CD4-positive, CD25-positive, alpha-beta regulatory T cell (primary cell): Measurements from ENCODE around the gene TBC1D24. TPM values are rescaled to one million over a fixed set of nuclear protein-coding genes. Genes with fewer than 3 reads are reported as not detected.

Source experiments
- ATAC-seq, 2 donors: fragments of 150-1000 bp; cut with Tn5 transposase; one replicate each; pipeline ENCODE4 v1.10.0; 2021; ENCODE audit warnings: low read depth in 2 of 2, moderate number of reproducible peaks in 2 of 2, moderate library complexity in 1 of 2
- DNase-seq, 3 donors: peaks; one replicate each; pipeline versions ENCODE4 v3.0.0 to v3.0.0-alpha.2; 2012 to 2022; ENCODE audit warnings: mixed read lengths in 1 of 3
- H3K27ac ChIP-seq: one replicate; pipeline ENCODE4 v1.7.0; 2013; ENCODE audit warnings: mild to moderate bottlenecking, low read length; ENCODE audit not compliant: insufficient read depth, poor library complexity, severe bottlenecking
- H3K27me3 ChIP-seq: one replicate; pipeline ENCODE4 v1.7.0; 2013; ENCODE audit warnings: low read length; ENCODE audit not compliant: control insufficient read depth, insufficient read depth
- H3K36me3 ChIP-seq: one replicate; pipeline ENCODE4 v1.7.0; 2013; ENCODE audit warnings: mild to moderate bottlenecking, low read length, moderate library complexity; ENCODE audit not compliant: control insufficient read depth, insufficient read depth
- H3K4me1 ChIP-seq: 2 replicates; pipeline ENCODE4 v1.7.0; 2013; ENCODE audit warnings: mild to moderate bottlenecking, low read length; ENCODE audit not compliant: insufficient read depth, control insufficient read depth, poor library complexity, severe bottlenecking
- H3K4me3 ChIP-seq: one replicate; pipeline ENCODE4 v1.7.0; 2013; ENCODE audit warnings: low read depth, mild to moderate bottlenecking, low read length, moderate library complexity
- H3K9me3 ChIP-seq, 2 experiments: 1 replicate in 1 of 2; 2 replicates in 1 of 2; pipeline ENCODE4 v1.7.0; 2013; ENCODE audit warnings: low read length in 2 of 2, mild to moderate bottlenecking in 1 of 2, moderate library complexity in 1 of 2; ENCODE audit not compliant: control insufficient read depth in 2 of 2
- H3K27ac Mint-ChIP-seq, 3 donors: one replicate each; pipeline ENCODE4 v1.8.0; 2020 to 2022; ENCODE audit warnings: mild to moderate bottlenecking in 3 of 3, mixed read lengths in 3 of 3, moderate library complexity in 2 of 3
- H3K27me3 Mint-ChIP-seq: one replicate; pipeline ENCODE4 v1.8.0; 2022; ENCODE audit warnings: mild to moderate bottlenecking, mixed read lengths
- H3K36me3 Mint-ChIP-seq: one replicate; pipeline ENCODE4 v1.8.0; 2020; ENCODE audit warnings: mixed read lengths
- H3K4me1 Mint-ChIP-seq, 4 donors: one replicate each; pipeline ENCODE4 v1.8.0; 2020 to 2022; ENCODE audit warnings: mixed read lengths in 4 of 4, mild to moderate bottlenecking in 1 of 4
- H3K4me3 Mint-ChIP-seq, 4 donors: one replicate each; pipeline ENCODE4 v1.8.0; 2020 to 2022; ENCODE audit warnings: mild to moderate bottlenecking in 4 of 4, mixed read lengths in 4 of 4, moderate library complexity in 3 of 4
- H3K9me3 Mint-ChIP-seq, 7 donors: one replicate each; pipeline ENCODE4 v1.8.0; 2020 to 2022; ENCODE audit warnings: mixed read lengths in 7 of 7, mild to moderate bottlenecking in 3 of 7, moderate library complexity in 2 of 7
- polyA plus RNA-seq, 4 donors: library from polyadenylated mRNA; unstranded; fragments of 300-500 nt; fragmentation: Illumina TruSeq; gene quantifications; one replicate each; pipeline ENCODE4 v1.2.3, GENCODE V29; 2021
- total RNA-seq: library from RNA; stranded (reverse); gene quantifications from one replicate; pipeline ENCODE4 v1.2.3, GENCODE V29; 2022

TBC1D24 gene
- total and polyA plus RNA-seq, 5 donors from 2014 or later, result 0.84 to 5.8 (median 1.4) TPM

DNA sequence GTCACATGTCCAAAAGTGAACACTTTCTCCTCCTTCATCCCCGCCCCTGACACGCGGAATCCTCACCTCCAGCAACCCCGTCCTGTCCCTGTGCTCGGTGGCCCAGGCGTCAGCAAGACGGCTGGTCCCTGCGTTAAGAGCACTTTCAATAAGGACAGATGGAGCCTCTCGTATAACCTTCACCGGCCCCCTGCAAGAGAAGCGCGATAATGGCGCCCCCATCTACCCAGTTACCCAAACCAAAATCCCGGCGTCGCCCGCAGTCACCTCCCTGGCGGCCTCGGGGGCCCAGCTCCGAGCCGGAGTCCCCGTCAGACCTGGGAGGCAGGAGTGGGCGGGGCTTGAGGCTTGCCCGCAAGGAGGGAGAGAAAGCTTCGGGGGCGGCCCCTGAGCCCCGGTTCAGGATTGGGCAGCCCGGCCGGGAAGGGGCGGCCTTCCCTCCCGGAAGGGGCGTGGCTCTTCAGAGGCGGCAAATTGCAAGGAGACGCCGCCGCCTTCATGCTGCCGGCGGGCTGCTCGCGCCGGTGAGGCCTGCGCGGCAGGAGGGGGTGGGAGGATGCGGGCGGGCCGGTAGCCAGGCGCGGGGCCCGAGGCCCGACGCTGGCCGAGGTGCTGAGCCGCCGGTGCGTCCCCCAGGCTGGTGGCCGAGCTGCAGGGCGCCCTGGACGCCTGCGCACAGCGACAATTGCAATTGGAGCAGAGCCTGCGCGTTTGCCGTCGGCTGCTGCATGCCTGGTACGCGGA, 15.1 kb upstream of the TBC1D24 start, which contains the start of gene TEDC2:
Gene TEDC2, plus strand, starts transcription at position 463 of the 744 bp plus-strand sequence. Its CDS starts 36 bp downstream, at position 499.
- no peaks in the 10 kb centered on the region for H3K27me3 Mint-ChIP-seq
- Histone ChIP-seq H3K4me1 (peaks cover 13% of the 10 kb centered on the region), H3K36me3 (no peaks in the 10 kb centered on the region), H3K27me3 (no peaks in the 10 kb centered on the region), H3K4me3 (peak within 1 kb of the TSS; percentile 51), H3K27ac (no peak within 1 kb of the TSS), H3K9me3 (no peaks in the 10 kb centered on the region)
- ATAC-seq, result peak; percentile 98 to 99
- H3K36me3 Mint-ChIP-seq, result no peaks in the 10 kb centered on the region
- no peaks in the 10 kb centered on the region for H3K9me3 Mint-ChIP-seq
- peaks cover 2 to 10% (median 5%) of the 10 kb centered on the region in 4 donors for H3K4me1 Mint-ChIP-seq
- H3K27ac Mint-ChIP-seq, result peak within 1 kb of the TSS; percentile 21 to 91 (median 61)
- DNase-seq, result peak; percentile 95 to 98 (median 97)
- H3K4me3 Mint-ChIP-seq, result peak within 1 kb of the TSS; percentile 79 to 97 (median 86)

DNA sequence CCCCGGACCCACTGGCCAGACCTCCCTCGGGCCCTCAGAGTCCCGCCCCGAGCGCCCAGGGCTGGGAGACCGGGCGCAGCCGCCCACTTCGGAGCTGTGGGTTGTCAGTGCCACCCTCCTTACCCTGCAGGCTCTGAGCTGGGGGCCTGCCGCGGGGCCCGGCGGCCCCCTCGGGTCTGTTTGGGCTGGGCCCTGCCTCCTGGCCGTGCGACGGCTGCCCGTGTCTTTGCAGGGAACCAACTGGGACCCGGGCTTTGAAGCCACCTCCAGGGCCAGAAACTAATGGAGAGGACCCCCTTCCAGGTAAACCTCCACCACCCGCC, 14.6 kb upstream of the TBC1D24 start:
- no peak for DNase-seq
- no peaks in the 10 kb centered on the region for H3K9me3 Mint-ChIP-seq
- peaks cover 2 to 10% (median 5%) of the 10 kb centered on the region in 4 donors for H3K4me1 Mint-ChIP-seq
- H3K27ac Mint-ChIP-seq, result no peak overlapping the region
- Histone ChIP-seq H3K9me3 (no peaks in the 10 kb centered on the region), H3K36me3 (no peaks in the 10 kb centered on the region), H3K4me3 (no peak overlapping the region), H3K4me1 (peaks cover 13% of the 10 kb centered on the region), H3K27me3 (no peaks in the 10 kb centered on the region), H3K27ac (no peak overlapping the region)
- H3K27me3 Mint-ChIP-seq, result peaks cover 3% of the 10 kb centered on the region
- H3K4me3 Mint-ChIP-seq, result peak overlapping the region in 1 of 4 donors; percentile 83
- no peak for ATAC-seq
- H3K36me3 Mint-ChIP-seq, result no peaks in the 10 kb centered on the region

DNA sequence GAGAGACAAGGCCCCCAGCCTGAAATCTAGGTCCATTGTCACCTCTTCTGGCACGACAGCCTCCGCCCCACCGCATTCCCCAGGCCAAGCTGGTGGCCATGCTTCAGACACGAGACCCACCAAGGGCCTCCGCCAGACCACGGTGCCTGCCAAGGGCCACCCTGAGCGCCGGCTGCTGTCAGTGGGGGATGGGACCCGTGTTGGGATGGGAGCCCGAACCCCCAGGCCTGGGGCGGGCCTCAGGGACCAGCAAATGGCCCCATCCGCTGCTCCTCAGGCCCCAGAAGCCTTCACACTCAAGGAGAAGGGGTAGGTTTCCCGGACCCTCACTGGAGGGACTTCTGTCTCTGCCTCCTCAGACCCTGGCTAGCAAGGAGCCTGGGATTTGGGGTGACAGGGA, 14.0 kb upstream of the TBC1D24 start:
- peaks cover 2 to 10% (median 5%) of the 10 kb centered on the region in 4 donors for H3K4me1 Mint-ChIP-seq
- Histone ChIP-seq H3K27me3 (no peaks in the 10 kb centered on the region), H3K27ac (no peak overlapping the region), H3K9me3 (no peaks in the 10 kb centered on the region), H3K4me3 (no peak overlapping the region), H3K4me1 (peaks cover 13% of the 10 kb centered on the region), H3K36me3 (no peaks in the 10 kb centered on the region)
- DNase-seq (no peak), ATAC-seq (no peak)
- no peaks in the 10 kb centered on the region for H3K9me3 Mint-ChIP-seq
- no peaks in the 10 kb centered on the region for H3K36me3 Mint-ChIP-seq
- peaks cover 6% of the 10 kb centered on the region for H3K27me3 Mint-ChIP-seq
- peak overlapping the region in 1 of 4 donors; percentile 43 for H3K4me3 Mint-ChIP-seq
- no peak overlapping the region for H3K27ac Mint-ChIP-seq

DNA sequence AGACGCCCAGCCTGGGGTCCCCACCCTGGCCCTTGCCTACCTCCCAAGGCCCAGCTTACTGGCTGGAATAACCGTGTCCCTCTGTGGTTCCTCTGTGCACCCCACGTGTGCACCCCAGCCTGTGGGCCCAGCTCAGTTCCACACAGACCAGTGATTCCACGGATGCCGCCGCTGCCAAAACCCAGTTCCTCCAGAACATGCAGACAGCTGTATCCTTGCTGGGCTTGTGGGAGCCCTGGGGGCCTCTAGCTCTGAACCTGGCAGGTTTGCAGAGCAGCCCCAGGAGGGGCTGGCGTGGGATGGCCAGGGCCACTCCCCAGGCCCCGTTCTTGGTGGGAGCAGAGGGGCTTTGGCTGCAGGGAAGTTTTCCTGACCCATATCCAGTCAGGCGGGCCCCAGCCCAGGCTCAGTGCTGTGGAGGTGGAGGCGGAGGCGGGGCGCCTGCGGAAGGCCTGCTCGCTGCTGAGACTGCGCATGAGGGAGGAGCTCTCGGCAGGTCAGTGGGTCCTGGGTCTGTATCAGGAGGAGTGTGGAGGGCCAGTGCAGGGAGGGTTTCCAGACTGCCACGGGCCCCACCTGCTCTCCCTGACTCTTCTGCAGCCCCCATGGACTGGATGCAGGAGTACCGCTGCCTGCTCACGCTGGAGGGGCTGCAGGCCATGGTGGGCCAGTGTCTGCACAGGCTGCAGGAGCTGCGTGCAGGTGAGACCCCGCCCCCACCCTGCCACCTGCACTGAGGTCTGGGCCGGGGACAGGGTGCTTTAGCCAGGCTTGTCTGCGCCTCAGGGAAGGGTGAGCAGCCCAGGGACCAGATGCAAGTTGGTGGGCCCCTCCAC, 12.7 kb upstream of the TBC1D24 start:
- Mint-ChIP-seq H3K27me3 (peaks cover 12% of the 10 kb centered on the region), H3K4me1 (peaks cover 2 to 12% (median 5%) of the 10 kb centered on the region in 4 donors), H3K4me3 (no peak overlapping the region), H3K9me3 (no peaks in the 10 kb centered on the region), H3K27ac (no peak overlapping the region), H3K36me3 (no peaks in the 10 kb centered on the region)
- H3K9me3 ChIP-seq, result no peaks in the 10 kb centered on the region
- H3K27me3 ChIP-seq, result no peaks in the 10 kb centered on the region
- no peak overlapping the region for H3K4me3 ChIP-seq
- no peak for DNase-seq
- H3K36me3 ChIP-seq, result no peaks in the 10 kb centered on the region
- H3K4me1 ChIP-seq, result peaks cover 13% of the 10 kb centered on the region
- no peak overlapping the region for H3K27ac ChIP-seq
- ATAC-seq, result no peak

DNA sequence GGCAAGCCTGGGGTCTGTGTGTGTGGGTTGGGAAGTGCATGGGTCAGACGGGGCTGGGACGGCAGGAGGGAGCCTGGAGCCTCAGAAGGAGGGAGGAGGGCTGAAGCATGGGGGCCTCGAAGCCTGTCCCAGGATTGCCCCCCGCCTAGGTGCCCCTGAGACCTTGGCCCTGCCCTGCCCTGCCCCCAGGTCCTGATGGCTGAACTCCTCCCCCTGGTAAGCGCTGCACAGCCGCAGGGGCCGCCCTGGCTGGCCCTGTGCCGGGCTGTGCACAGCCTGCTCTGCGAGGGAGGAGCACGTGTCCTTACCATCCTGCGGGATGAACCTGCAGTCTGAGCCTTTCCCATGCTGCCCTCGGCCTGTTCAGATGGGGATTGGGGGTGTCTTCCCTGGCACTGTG, 10.6 kb upstream of the TBC1D24 start:
- H3K4me3 Mint-ChIP-seq, result no peak overlapping the region
- no peaks in the 10 kb centered on the region for H3K36me3 Mint-ChIP-seq

DNA sequence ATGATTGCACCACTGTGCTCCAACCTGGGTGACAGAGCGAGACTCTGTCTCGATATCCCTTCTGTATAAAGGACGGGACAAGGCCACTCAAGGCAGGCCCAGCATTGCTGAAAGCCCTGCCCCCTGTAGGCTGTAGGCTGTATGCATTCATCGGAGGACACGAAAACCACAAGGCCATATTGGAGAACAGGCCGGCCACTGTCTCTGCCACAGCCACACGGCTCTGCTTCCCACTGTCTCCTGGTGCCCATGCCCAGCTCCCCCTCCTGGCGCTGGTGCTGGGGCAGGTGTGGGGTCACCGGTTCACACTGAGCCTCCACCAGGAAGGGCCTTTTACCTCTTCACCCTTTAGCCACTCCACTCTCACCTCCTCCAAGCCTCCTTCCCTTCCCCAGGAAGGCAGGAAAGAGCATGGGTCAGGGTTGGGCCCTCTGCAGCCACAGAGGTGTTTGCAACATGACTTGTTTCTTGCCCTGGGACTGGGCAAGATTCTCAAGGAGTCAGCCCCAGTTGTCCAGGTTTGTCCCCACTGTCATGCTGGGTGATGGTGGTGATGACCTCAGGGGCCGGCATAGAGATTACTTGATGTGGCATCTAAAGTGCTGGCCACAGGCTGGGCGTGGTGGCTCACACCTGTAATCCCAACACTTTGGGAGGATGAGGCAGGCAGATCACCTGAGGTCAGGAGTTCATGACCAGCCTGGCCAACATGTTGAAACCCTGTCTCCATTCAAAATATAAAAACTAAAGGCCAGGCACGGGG, 9.1 kb upstream of the TBC1D24 start:
- H3K36me3 Mint-ChIP-seq, result no peaks in the 10 kb centered on the region
- Histone ChIP-seq H3K27me3 (peaks cover 12% of the 10 kb centered on the region), H3K4me3 (no peak overlapping the region), H3K4me1 (peaks cover 14% of the 10 kb centered on the region), H3K9me3 (no peaks in the 10 kb centered on the region), H3K36me3 (no peaks in the 10 kb centered on the region), H3K27ac (no peak overlapping the region)
- no peak for DNase-seq
- H3K27me3 Mint-ChIP-seq, result peaks cover 38% of the 10 kb centered on the region
- ATAC-seq, result no peak
- no peak overlapping the region for H3K4me3 Mint-ChIP-seq
- no peak overlapping the region for H3K27ac Mint-ChIP-seq
- H3K9me3 Mint-ChIP-seq, result no peaks in the 10 kb centered on the region
- peaks cover 0 to 9% (median 0%) of the 10 kb centered on the region in 4 donors for H3K4me1 Mint-ChIP-seq

More for the DNA sequence above, 10.6 kb upstream of the TBC1D24 start:
- H3K27me3 Mint-ChIP-seq, result peaks cover 24% of the 10 kb centered on the region
- peaks cover 2 to 10% (median 4%) of the 10 kb centered on the region in 4 donors for H3K4me1 Mint-ChIP-seq
- peaks cover 23% of the 10 kb centered on the region for H3K4me1 ChIP-seq
- H3K9me3 ChIP-seq, result no peaks in the 10 kb centered on the region
- H3K36me3 ChIP-seq, result no peaks in the 10 kb centered on the region
- H3K9me3 Mint-ChIP-seq, result no peaks in the 10 kb centered on the region
- H3K27ac Mint-ChIP-seq, result no peak overlapping the region
- no peak for ATAC-seq
- no peaks in the 10 kb centered on the region for H3K27me3 ChIP-seq
- H3K4me3 ChIP-seq, result no peak overlapping the region
- DNase-seq, result no peak
- H3K27ac ChIP-seq, result no peak overlapping the region

DNA sequence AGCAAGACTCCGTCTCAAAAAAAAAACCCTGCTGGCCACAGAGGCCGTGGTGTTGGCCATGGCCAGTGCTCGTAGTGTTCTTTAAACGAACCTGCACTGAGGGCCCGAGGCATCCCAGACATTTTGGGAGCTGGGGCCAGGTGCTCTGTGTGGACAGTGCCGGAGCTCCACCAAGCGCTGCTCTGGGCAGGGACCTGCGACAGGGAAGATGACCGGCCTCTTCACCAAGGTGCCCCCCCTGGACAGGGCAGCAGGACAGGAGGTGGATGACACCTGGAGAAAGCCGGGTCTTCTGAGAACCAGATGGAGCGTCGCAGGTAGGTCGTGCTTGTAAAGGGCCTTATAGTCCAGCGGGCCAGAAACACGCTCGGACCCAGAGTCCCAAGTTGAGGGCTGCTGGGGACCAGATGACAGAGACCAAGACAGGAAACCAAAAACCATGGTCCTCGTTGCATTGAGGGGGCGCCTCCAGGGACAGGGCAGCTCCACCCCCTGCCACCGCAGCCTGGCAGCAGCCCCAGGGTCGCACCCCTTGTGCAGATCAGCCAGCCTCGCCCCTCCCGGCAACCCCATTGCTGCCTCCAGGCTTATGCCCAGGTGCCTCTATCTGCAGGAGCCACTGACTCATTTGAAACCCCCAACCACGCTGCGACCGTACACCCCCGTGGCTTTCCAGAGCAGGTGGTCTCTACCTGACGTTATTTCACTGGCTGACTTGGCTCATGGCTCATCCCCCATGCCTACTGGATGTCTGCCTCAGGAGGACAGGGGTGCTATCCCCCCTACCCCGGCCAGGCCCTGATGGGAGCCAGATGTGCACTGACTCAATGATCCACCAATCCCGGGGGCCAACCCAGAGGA, 8.0 kb upstream of the TBC1D24 start:
- peaks cover 12% of the 10 kb centered on the region for H3K27me3 ChIP-seq
- H3K9me3 Mint-ChIP-seq, result no peaks in the 10 kb centered on the region

More for the DNA sequence above, 8.0 kb upstream of the TBC1D24 start:
- Histone ChIP-seq H3K9me3 (no peaks in the 10 kb centered on the region), H3K4me3 (no peak overlapping the region), H3K36me3 (no peaks in the 10 kb centered on the region), H3K4me1 (peaks cover 25% of the 10 kb centered on the region), H3K27ac (no peak overlapping the region)
- no peak for ATAC-seq
- no peak overlapping the region for H3K27ac Mint-ChIP-seq
- no peak for DNase-seq
- peak overlapping the region in 1 of 4 donors; percentile 19 for H3K4me3 Mint-ChIP-seq
- peaks cover 38% of the 10 kb centered on the region for H3K27me3 Mint-ChIP-seq
- H3K4me1 Mint-ChIP-seq, result peaks cover 0 to 9% (median 0%) of the 10 kb centered on the region in 4 donors
- H3K36me3 Mint-ChIP-seq, result no peaks in the 10 kb centered on the region
